Measurements from ENCODE around the gene SORCS3. TPM values are rescaled to one million over a fixed set of nuclear protein-coding genes. Genes with fewer than 3 reads are reported as not detected.

Gene SORCS3
- total and polyA plus RNA-seq, 10 of the 15 experiments (the other 5 are each of a cell fraction or from before 2014, with no cell fraction given) = 0.01 to 0.04 (median 0.02) TPM; not detected in 7

GRCh38 chr10:104650635-104651331 lies 9.7 kb downstream of the SORCS3 start:
- 10% methylated on average over 3 of the region's 3 CpGs for WGBS (ENCODE audit: insufficient coverage, insufficient replicate concordance, low lambda C conversion rate, missing lambda C conversion rate)
- no peak for FAIRE-seq
- no peaks in the 10 kb centered on the region for H3K4me1 ChIP-seq (ENCODE audit: control insufficient read depth, insufficient read depth, low read length)
- no peak overlapping the region for H3K9ac ChIP-seq (ENCODE audit: control insufficient read depth, insufficient read depth, low read length)
- BruUV-seq (replicated peaks) = no TSS peak
- no peaks in the 10 kb centered on the region for H3K79me2 ChIP-seq (ENCODE audit: control insufficient read depth, insufficient read depth, low read length)
- no peaks in the 10 kb centered on the region for H3K27me3 ChIP-seq (replicated peaks in 1 of 2; ENCODE audit: control insufficient read depth in 2 of 2, insufficient read depth in 2 of 2, low read length in 1 of 2)
- H3K9me3 ChIP-seq (replicated peaks; ENCODE audit: control insufficient read depth, insufficient read depth, low read length) = no peaks in the 10 kb centered on the region
- RAD21 ChIA-PET (ENCODE audit: unreplicated experiment) = no interaction called here
- no peak overlapping the region for H3K4me3 ChIP-seq
- no peak overlapping the region for H2AFZ ChIP-seq (ENCODE audit: control insufficient read depth, low read depth, low read length)
- no peak overlapping the region for H3K27ac ChIP-seq (ENCODE audit: control insufficient read depth, insufficient read depth)
- TF ChIP-seq SP1 (IDR thresholded peaks at IDR 0.05; ENCODE audit: low read depth, low read length) (no peak), EGR1 (IDR thresholded peaks at IDR 0.05; ENCODE audit: borderline replicate concordance in 1 of 2, low read depth in 2 of 2, low read length in 2 of 2) (no peak), ZNF622 (IDR thresholded peaks at IDR 0.05) (no peak), FOXM1 (IDR thresholded peaks at IDR 0.05; ENCODE audit: low read depth, low read length) (no peak)
- H3K4me2 ChIP-seq (ENCODE audit: control insufficient read depth, insufficient read depth) = no peak overlapping the region
- intact Hi-C loops (cut with micrococcal nuclease; ENCODE audit: unreplicated experiment) (no loop called here), in situ Hi-C loops (cut with MboI) (no loop called here)
- no peaks in the 10 kb centered on the region for H4K20me1 ChIP-seq (ENCODE audit: control insufficient read depth, insufficient read depth)
- no peak for ATAC-seq
- SMC1A ChIA-PET (ENCODE audit: uncharacterized antibody, unreplicated experiment) = no interaction called here
- CTCF ChIA-PET = interaction anchor here (0.7 kb wide), 1 partner anchor 266 kb away, joined by 4 read pairs; no protein-coding TSS in a partner anchor
- POLR2A ChIA-PET = no interaction called here
- no peaks in the 10 kb centered on the region for H3K36me3 ChIP-seq (ENCODE audit: control insufficient read depth in 2 of 2, insufficient read depth in 2 of 2, low read length in 1 of 2)
- DNase-seq (ENCODE audit: low read depth, low spot score) = no peak

GRCh38 chr10:104657036-104657435 lies 15.9 kb downstream of the SORCS3 start:
- no peaks in the 10 kb centered on the region for H3K27me3 ChIP-seq (replicated peaks in 1 of 2; ENCODE audit: control insufficient read depth in 2 of 2, insufficient read depth in 2 of 2, low read length in 1 of 2)
- no peaks in the 10 kb centered on the region for H3K79me2 ChIP-seq (ENCODE audit: control insufficient read depth, insufficient read depth, low read length)
- POLR2A ChIA-PET = no interaction called here
- no peaks in the 10 kb centered on the region for H3K9me3 ChIP-seq (replicated peaks; ENCODE audit: control insufficient read depth, insufficient read depth, low read length)
- no peak overlapping the region for H3K27ac ChIP-seq (ENCODE audit: control insufficient read depth, insufficient read depth)
- in situ Hi-C loops (cut with MboI) = no loop called here
- CTCF ChIA-PET = no interaction called here
- H3K4me1 ChIP-seq (ENCODE audit: control insufficient read depth, insufficient read depth, low read length) = no peaks in the 10 kb centered on the region
- H4K20me1 ChIP-seq (ENCODE audit: control insufficient read depth, insufficient read depth) = no peaks in the 10 kb centered on the region
- no peak overlapping the region for H3K4me2 ChIP-seq (ENCODE audit: control insufficient read depth, insufficient read depth)
- FAIRE-seq = no peak
- SMC1A ChIA-PET (ENCODE audit: uncharacterized antibody, unreplicated experiment) = interaction anchor here (0.7 to 1.1 kb wide), 2 partner anchors 10 to 140 kb away, joined by 3 to 4 read pairs; no protein-coding TSS in a partner anchor
- no peak overlapping the region for H3K9ac ChIP-seq (ENCODE audit: control insufficient read depth, insufficient read depth, low read length)
- BruUV-seq (replicated peaks) = no TSS peak
- RAD21 ChIA-PET (ENCODE audit: unreplicated experiment) = no interaction called here
- 1% methylated on average over 3 of the region's 3 CpGs for WGBS (ENCODE audit: insufficient coverage, insufficient replicate concordance, low lambda C conversion rate, missing lambda C conversion rate)
- no peak overlapping the region for H3K4me3 ChIP-seq
- H3K36me3 ChIP-seq (ENCODE audit: control insufficient read depth in 2 of 2, insufficient read depth in 2 of 2, low read length in 1 of 2) = no peaks in the 10 kb centered on the region
- DNase-seq (ENCODE audit: low read depth, low spot score) = no peak
- no peak for ATAC-seq
- no peak overlapping the region for H2AFZ ChIP-seq (ENCODE audit: control insufficient read depth, low read depth, low read length)
- intact Hi-C loops (cut with micrococcal nuclease; ENCODE audit: unreplicated experiment) = no loop called here
- TF ChIP-seq GATAD2B (conservative IDR thresholded peaks at IDR 0.05; ENCODE audit: low read depth) (no peak), BCLAF1 (IDR thresholded peaks at IDR 0.05) (no peak), E4F1 (IDR thresholded peaks at IDR 0.05; ENCODE audit: borderline replicate concordance, partially characterized antibody) (no peak)

All from GM12878 (cell line).